ENCODE measurements around the gene OOSP3.
"Not testable (repeated sequence)": the region's sequence is repeated elsewhere in the genome, so short reads cannot be mapped to it uniquely, and the experiment has no call there.

OOSP3 gene

GRCh38 chr11:59877784-59878183 is 798 bp upstream of the OOSP3 start:
- no peak for DNase-seq

GRCh38 chr11:59879567-59879966 is 985 bp downstream of the OOSP3 start:
- no peak for DNase-seq

- DNase-seq, result no peak
Measured at GRCh38 chr11:59883597-59883996, 5.0 kb downstream of the OOSP3 start.

GRCh38 chr11:59887156-59887555 is 8.6 kb downstream of the OOSP3 start:
- DNase-seq, result not testable (repeated sequence)

- DNase-seq, result no peak
Measured at GRCh38 chr11:59891781-59892181, 13.2 kb downstream of the OOSP3 start.

- no peak for DNase-seq
Measured at GRCh38 chr11:59894616-59895015, 16.0 kb downstream of the OOSP3 start.

GRCh38 chr11:59898046-59898445 is 19.5 kb downstream of the OOSP3 start:
- DNase-seq, result no peak

- DNase-seq, result no peak
Measured at GRCh38 chr11:59898650-59899049, 20.1 kb downstream of the OOSP3 start.

- no peak for DNase-seq
Measured at GRCh38 chr11:59899532-59899931, 20.9 kb downstream of the OOSP3 start.

GRCh38 chr11:59900366-59901126 is 22.0 kb downstream of the OOSP3 start:
- no peak for DNase-seq

- DNase-seq, result no peak
Measured at GRCh38 chr11:59901306-59901705, 22.7 kb downstream of the OOSP3 start.

GRCh38 chr11:59903569-59903968 is 25.0 kb downstream of the OOSP3 start:
- DNase-seq, result not testable (repeated sequence)

- DNase-seq, result no peak
Measured at GRCh38 chr11:59918480-59918879, 39.9 kb downstream of the OOSP3 start.

- peak; percentile 15 to 21 for DNase-seq
Measured at GRCh38 chr11:59918987-59919589, 40.5 kb downstream of the OOSP3 start.

- peak in 1 of 2 experiments; percentile 1 for DNase-seq
Measured at GRCh38 chr11:59923813-59924212, 45.2 kb downstream of the OOSP3 start.

GRCh38 chr11:59931688-59932087 is 53.1 kb downstream of the OOSP3 start:
- DNase-seq, result no peak

- DNase-seq, result no peak
Measured at GRCh38 chr11:59938132-59938531, 59.5 kb downstream of the OOSP3 start, which contains the start of gene OOSP1. Gene OOSP1 (plus strand): TSS chr11:59938432. CDS start chr11:59938455, 23 bp downstream.

- no peak for DNase-seq
Measured at GRCh38 chr11:59938718-59939117, 60.1 kb downstream of the OOSP3 start.

- DNase-seq, result no peak
Measured at GRCh38 chr11:59939482-59939881, 60.9 kb downstream of the OOSP3 start.

- DNase-seq, result no peak
Measured at GRCh38 chr11:59941091-59941490, 62.5 kb downstream of the OOSP3 start.

GRCh38 chr11:59943997-59944714 is 65.6 kb downstream of the OOSP3 start:
- DNase-seq, result no peak

GRCh38 chr11:59944720-59945119 is 66.1 kb downstream of the OOSP3 start:
- DNase-seq, result no peak
